Astrocyte (in vitro differentiated cells and primary cell): Measurements from ENCODE around the gene MAST3. TPM values are rescaled to one million over a fixed set of nuclear protein-coding genes. Genes with fewer than 3 reads are reported as not detected.
"Not testable (repeated sequence)": the region's sequence is repeated elsewhere in the genome, so short reads cannot be mapped to it uniquely, and the experiment has no call there.

Source experiments
- DNase-seq: peaks from one replicate; pipeline ENCODE4 v3.0.0-alpha.2; 2010; ENCODE audit warnings: low read depth
- FAIRE-seq: peaks from 2 replicates; lab custom pipeline; 2011; peaks lifted over from hg19 to GRCh38; lab: Jason Lieb, UNC
- H2AFZ ChIP-seq: 2 replicates; pipeline ENCODE4 v1.6.0; 2012; ENCODE audit warnings: low read depth, low read length, inconsistent platforms
- H3K27ac ChIP-seq: 2 replicates; pipeline ENCODE4 v1.5.1; 2011; ENCODE audit warnings: low read depth, low read length, inconsistent platforms
- H3K27me3 ChIP-seq: 2 replicates; pipeline ENCODE4 v1.6.0; 2011; ENCODE audit warnings: low read length, inconsistent platforms; ENCODE audit not compliant: insufficient read depth
- H3K36me3 ChIP-seq: 2 replicates; pipeline ENCODE4 v1.5.1; 2011; ENCODE audit warnings: low read length, inconsistent platforms; ENCODE audit not compliant: insufficient read depth
- H3K4me1 ChIP-seq: 2 replicates; pipeline ENCODE4 v1.5.1; 2011; ENCODE audit warnings: low read length, inconsistent platforms; ENCODE audit not compliant: insufficient read depth
- H3K4me2 ChIP-seq: 2 replicates; pipeline ENCODE4 v1.6.0; 2012; ENCODE audit warnings: low read length, inconsistent platforms
- H3K4me3 ChIP-seq: 2 replicates; pipeline ENCODE4 v1.5.1; 2011; ENCODE audit warnings: low read depth, mild to moderate bottlenecking, low read length, inconsistent platforms; ENCODE audit not compliant: insufficient read depth
- H3K79me2 ChIP-seq: 2 replicates; pipeline ENCODE4 v1.6.0; 2012; ENCODE audit warnings: mild to moderate bottlenecking, low read length, inconsistent platforms; ENCODE audit not compliant: insufficient read depth
- H3K9ac ChIP-seq: 2 replicates; pipeline ENCODE4 v1.6.0; 2012; ENCODE audit warnings: mild to moderate bottlenecking, low read length, inconsistent platforms
- H3K9me3 ChIP-seq: 2 replicates; pipeline ENCODE4 v1.5.1; 2012; ENCODE audit warnings: low read depth, mild to moderate bottlenecking, low read length, inconsistent platforms; ENCODE audit not compliant: insufficient read depth
- H4K20me1 ChIP-seq: 2 replicates; pipeline ENCODE4 v1.6.0; 2012; ENCODE audit warnings: low read length, inconsistent platforms; ENCODE audit not compliant: insufficient read depth
- H3K27ac Mint-ChIP-seq: one replicate; pipeline ENCODE4 v1.8.0; 2021; ENCODE audit warnings: mild to moderate bottlenecking, mixed read lengths; ENCODE audit not compliant: unreplicated experiment
- H3K27me3 Mint-ChIP-seq: one replicate; pipeline ENCODE4 v1.8.0; 2021; ENCODE audit warnings: low read depth, mixed read lengths; ENCODE audit not compliant: unreplicated experiment
- H3K36me3 Mint-ChIP-seq: one replicate; pipeline ENCODE4 v1.8.0; 2021; ENCODE audit warnings: low read depth, mixed read lengths; ENCODE audit not compliant: unreplicated experiment
- H3K4me1 Mint-ChIP-seq: one replicate; pipeline ENCODE4 v1.8.0; 2021; ENCODE audit warnings: low read depth, mixed read lengths; ENCODE audit not compliant: unreplicated experiment
- H3K4me3 Mint-ChIP-seq: one replicate; pipeline ENCODE4 v1.8.0; 2021; ENCODE audit warnings: mild to moderate bottlenecking, moderate library complexity, mixed read lengths; ENCODE audit not compliant: unreplicated experiment
- H3K9me3 Mint-ChIP-seq: one replicate; pipeline ENCODE4 v1.8.0; 2021; ENCODE audit warnings: mild to moderate bottlenecking, mixed read lengths; ENCODE audit not compliant: unreplicated experiment
- EZH2 ChIP-seq: IDR thresholded peaks from 2 replicates; pipeline ENCODE4 v1.6.1; 2012; ENCODE audit warnings: mild to moderate bottlenecking, low read length, inconsistent platforms; ENCODE audit not compliant: insufficient read depth
- total RNA-seq: library from RNA; stranded (reverse); gene quantifications from 2 replicates; pipeline ENCODE4 v1.2.1, GENCODE V29; 2021
- TF ChIP-seq, protein P1 (sequence below): IDR thresholded peaks from 2 replicates; pipeline ENCODE4 v1.5.1; 2011; ENCODE audit warnings: low read depth, mild to moderate bottlenecking, inconsistent platforms, low read length, moderate library complexity; ENCODE audit not compliant: insufficient read depth

Gene MAST3
- total RNA-seq, 1 donor from 2014 or later, result 5.5 TPM

- peaks cover 16% of the 10 kb centered on the region for H3K27me3 Mint-ChIP-seq
- no peak overlapping the region for H3K27ac Mint-ChIP-seq
- Histone ChIP-seq H2AFZ (no peak overlapping the region), H3K27me3 (peaks cover 20% of the 10 kb centered on the region), H3K36me3 (no peaks in the 10 kb centered on the region), H3K4me2 (no peak overlapping the region), H3K4me3 (no peak overlapping the region), H3K9me3 (no peaks in the 10 kb centered on the region), H4K20me1 (peaks cover 4% of the 10 kb centered on the region), H3K4me1 (peaks cover 9% of the 10 kb centered on the region), H3K27ac (no peak overlapping the region), H3K79me2 (no peaks in the 10 kb centered on the region), H3K9ac (no peak overlapping the region)
- H3K4me1 Mint-ChIP-seq, result no peaks in the 10 kb centered on the region
- no peak overlapping the region for H3K4me3 Mint-ChIP-seq
- TF ChIP-seq EZH2, result no peak
- TF ChIP-seq, protein P1, sequence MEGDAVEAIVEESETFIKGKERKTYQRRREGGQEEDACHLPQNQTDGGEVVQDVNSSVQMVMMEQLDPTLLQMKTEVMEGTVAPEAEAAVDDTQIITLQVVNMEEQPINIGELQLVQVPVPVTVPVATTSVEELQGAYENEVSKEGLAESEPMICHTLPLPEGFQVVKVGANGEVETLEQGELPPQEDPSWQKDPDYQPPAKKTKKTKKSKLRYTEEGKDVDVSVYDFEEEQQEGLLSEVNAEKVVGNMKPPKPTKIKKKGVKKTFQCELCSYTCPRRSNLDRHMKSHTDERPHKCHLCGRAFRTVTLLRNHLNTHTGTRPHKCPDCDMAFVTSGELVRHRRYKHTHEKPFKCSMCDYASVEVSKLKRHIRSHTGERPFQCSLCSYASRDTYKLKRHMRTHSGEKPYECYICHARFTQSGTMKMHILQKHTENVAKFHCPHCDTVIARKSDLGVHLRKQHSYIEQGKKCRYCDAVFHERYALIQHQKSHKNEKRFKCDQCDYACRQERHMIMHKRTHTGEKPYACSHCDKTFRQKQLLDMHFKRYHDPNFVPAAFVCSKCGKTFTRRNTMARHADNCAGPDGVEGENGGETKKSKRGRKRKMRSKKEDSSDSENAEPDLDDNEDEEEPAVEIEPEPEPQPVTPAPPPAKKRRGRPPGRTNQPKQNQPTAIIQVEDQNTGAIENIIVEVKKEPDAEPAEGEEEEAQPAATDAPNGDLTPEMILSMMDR, result no peak
- no peaks in the 10 kb centered on the region for H3K9me3 Mint-ChIP-seq
- FAIRE-seq (no peak), DNase-seq (no peak)
- no peaks in the 10 kb centered on the region for H3K36me3 Mint-ChIP-seq
These were observed 5.5 kb downstream of the MAST3 start for GRCh38 chr19:18102916-18103542.

GRCh38 chr19:18104793-18105131 lies 7.2 kb downstream of the MAST3 start:
- Histone ChIP-seq H3K9me3 (no peaks in the 10 kb centered on the region), H3K4me2 (peak overlapping the region; percentile 93), H3K79me2 (no peaks in the 10 kb centered on the region), H3K4me3 (peak overlapping the region; percentile 58), H2AFZ (peak overlapping the region; percentile 95), H3K27ac (no peak overlapping the region), H4K20me1 (peaks cover under 1% of the 10 kb centered on the region), H3K4me1 (peaks cover 9% of the 10 kb centered on the region), H3K9ac (peak overlapping the region; percentile 68), H3K36me3 (no peaks in the 10 kb centered on the region), H3K27me3 (peaks cover 12% of the 10 kb centered on the region)
- Mint-ChIP-seq H3K27ac (no peak overlapping the region), H3K27me3 (peaks cover 13% of the 10 kb centered on the region), H3K4me1 (no peaks in the 10 kb centered on the region), H3K9me3 (no peaks in the 10 kb centered on the region), H3K4me3 (peak overlapping the region; percentile 75), H3K36me3 (no peaks in the 10 kb centered on the region)
- FAIRE-seq, result no peak
- TF ChIP-seq, protein P1, result no peak
- no peak for TF ChIP-seq EZH2
- DNase-seq, result no peak

GRCh38 chr19:18105259-18105658 lies 7.7 kb downstream of the MAST3 start:
- H3K27me3 Mint-ChIP-seq, result peaks cover 12% of the 10 kb centered on the region
- H4K20me1 ChIP-seq, H3K79me2 ChIP-seq, FAIRE-seq, H3K4me3 Mint-ChIP-seq, H3K4me3 ChIP-seq, H3K9me3 ChIP-seq, H3K36me3 Mint-ChIP-seq, H3K4me1 Mint-ChIP-seq, H3K9me3 Mint-ChIP-seq, H3K27ac ChIP-seq, H3K9ac ChIP-seq, DNase-seq, H3K36me3 ChIP-seq, H3K27ac Mint-ChIP-seq, H3K4me2 ChIP-seq, H2AFZ ChIP-seq: not testable (repeated sequence)
- Histone ChIP-seq H3K4me1 (peaks cover 13% of the 10 kb centered on the region), H3K27me3 (peaks cover 11% of the 10 kb centered on the region)
